Esophagus muscularis mucosa (tissue), 4 donors: Measurements from ENCODE around the gene AFAP1L1. TPM values are rescaled to one million over a fixed set of nuclear protein-coding genes. Genes with fewer than 3 reads are reported as not detected.
A peak's percentile ranks its signal among the peaks of the same experiment; 100 is the strongest.

Experiments used
- DNase-seq: peaks from one replicate; pipeline ENCODE4 v3.0.0-alpha.2; 2017; ENCODE audit errors: extremely low spot score
- H3K27ac ChIP-seq, 4 donors: fragments of 200-600 bp; sonication (generic); replicated peaks in 1 of 4; 1 replicate in 3 of 4; 2 replicates in 1 of 4; pipeline ENCODE4 v1.5.1; 2016 to 2019; ENCODE audit warnings: mild to moderate bottlenecking in 1 of 4
- H3K27me3 ChIP-seq, 4 donors: fragments of 200-600 bp; sonication (generic); one replicate each; pipeline versions ENCODE4 v1.5.1 to v1.6.0; 2016 to 2019
- H3K36me3 ChIP-seq, 4 donors: fragments of 200-600 bp; sonication (generic); one replicate each; pipeline ENCODE4 v1.5.1; 2016 to 2019
- H3K4me1 ChIP-seq, 4 donors: fragments of 200-600 bp; sonication (generic); one replicate each; pipeline ENCODE4 v1.5.1; 2016 to 2019
- H3K4me3 ChIP-seq, 4 donors: fragments of 200-600 bp; sonication (generic); 1 replicate in 2 of 4; 2 replicates in 2 of 4; pipeline ENCODE4 v1.5.1; 2016 to 2019; ENCODE audit warnings: mild to moderate bottlenecking in 4 of 4, moderate library complexity in 1 of 4
- H3K9me3 ChIP-seq, 4 donors: fragments of 200-600 bp; sonication (generic); 1 replicate in 3 of 4; 2 replicates in 1 of 4; pipeline ENCODE4 v1.5.1; 2016 to 2019
- CTCF ChIP-seq, 3 experiments: fragments of 200-600 bp in 2 of 3; fragments of 450-650 bp in 1 of 3; sonication (generic) in 2 of 3; IDR thresholded peaks; one replicate each; pipeline ENCODE4 v1.5.1; 2017 to 2019; ENCODE audit warnings: antibody characterized with exemption in 3 of 3, mild to moderate bottlenecking in 2 of 3, moderate library complexity in 1 of 3
- EP300 ChIP-seq: sonication (generic); formaldehyde crosslinking; IDR thresholded peaks from one replicate; pipeline ENCODE4 v1.6.1; 2017; ENCODE audit warnings: antibody characterized with exemption
- POLR2A ChIP-seq: fragments of 450-650 bp; IDR thresholded peaks from one replicate; pipeline ENCODE4 v1.6.1; 2017; ENCODE audit warnings: antibody characterized with exemption, moderate library complexity, mild to moderate bottlenecking, low read depth
- POLR2AphosphoS5 ChIP-seq, 2 donors: sonication (generic); formaldehyde crosslinking; IDR thresholded peaks; one replicate each; pipeline ENCODE4 v1.6.1; 2017; ENCODE audit warnings: antibody characterized with exemption in 2 of 2
- WGBS: methylation state at CpG from one replicate; pipeline ENCODE4 v1.1.5; 2018; 5-methylcytosine and 5-hydroxymethylcytosine counted together
- intact Hi-C: fragments of 100-400 bp; cut with DNase I; formaldehyde crosslinking; loops from one replicate; pipeline ENCODE4 v1.15.1; 2023
- total RNA-seq, 4 donors: library from RNA; depleted of rRNA; stranded (reverse); fragments of >200 nt; gene quantifications; one replicate each; pipeline versions ENCODE4 v1.1.0 to v1.2.1, GENCODE V29; 2016

Gene AFAP1L1
- total RNA-seq, 4 donors from 2014 or later = 10.0 to 23.8 (median 16.6) TPM

GRCh38 chr5:149299451-149300054 is 27.9 kb downstream of the AFAP1L1 start:
- Histone ChIP-seq H3K4me3 (no peak overlapping the region), H3K36me3 (peaks cover 0 to 47% (median 20%) of the 10 kb centered on the region in 4 donors), H3K4me1 (peaks cover 7 to 56% (median 19%) of the 10 kb centered on the region in 4 donors), H3K27ac (peak overlapping the region; percentile 1 to 71 (median 38)), H3K9me3 (no peaks in the 10 kb centered on the region), H3K27me3 (no peaks in the 10 kb centered on the region)
- WGBS = 84% methylated on average over 7 of the region's 14 CpGs
- no peak for DNase-seq
- TF ChIP-seq CTCF (IDR thresholded peaks at IDR 0.05) = no peak
- no peak for TF ChIP-seq POLR2A
- no peak for TF ChIP-seq POLR2AphosphoS5 (IDR thresholded peaks at IDR 0.05)
- TF ChIP-seq EP300 = no peak
- intact Hi-C loops = no loop called here

GRCh38 chr5:149300441-149300840 is 28.8 kb downstream of the AFAP1L1 start:
- intact Hi-C loops = no loop called here
- no peak overlapping the region for H3K4me3 ChIP-seq
- TF ChIP-seq CTCF (IDR thresholded peaks at IDR 0.05) = no peak
- no peak for TF ChIP-seq POLR2AphosphoS5 (IDR thresholded peaks at IDR 0.05)
- no peak for TF ChIP-seq POLR2A
- no peak for TF ChIP-seq EP300
- no peak overlapping the region for H3K27ac ChIP-seq
- no peaks in the 10 kb centered on the region for H3K9me3 ChIP-seq
- H3K27me3 ChIP-seq = no peaks in the 10 kb centered on the region
- WGBS = 92% methylated on average over 6 of the region's 6 CpGs
- peaks cover 0 to 54% (median 21%) of the 10 kb centered on the region in 4 donors for H3K36me3 ChIP-seq
- peaks cover 7 to 48% (median 19%) of the 10 kb centered on the region in 4 donors for H3K4me1 ChIP-seq
- DNase-seq = no peak

- intact Hi-C loops = no loop called here
Observed at GRCh38 chr5:149301049-149301743, 29.5 kb downstream of the AFAP1L1 start.

GRCh38 chr5:149301744-149302380 is 30.2 kb downstream of the AFAP1L1 start:
- intact Hi-C loops = no loop called here
- no peak for DNase-seq
- H3K27me3 ChIP-seq = no peaks in the 10 kb centered on the region
- H3K4me1 ChIP-seq = peaks cover 7 to 37% (median 17%) of the 10 kb centered on the region in 4 donors
- TF ChIP-seq POLR2AphosphoS5 (IDR thresholded peaks at IDR 0.05) (no peak), CTCF (IDR thresholded peaks at IDR 0.05) (no peak), EP300 (no peak), POLR2A (no peak)
- 83% methylated on average over 8 of the region's 8 CpGs for WGBS
- H3K36me3 ChIP-seq = peaks cover 0 to 68% (median 26%) of the 10 kb centered on the region in 4 donors
- no peak overlapping the region for H3K27ac ChIP-seq
- H3K9me3 ChIP-seq = no peaks in the 10 kb centered on the region
- H3K4me3 ChIP-seq = no peak overlapping the region

More at GRCh38 chr5:149301049-149301743, 29.5 kb downstream of the AFAP1L1 start:
- Histone ChIP-seq H3K9me3 (no peaks in the 10 kb centered on the region), H3K27me3 (no peaks in the 10 kb centered on the region), H3K4me1 (peaks cover 7 to 42% (median 18%) of the 10 kb centered on the region in 4 donors), H3K27ac (no peak overlapping the region), H3K4me3 (no peak overlapping the region), H3K36me3 (peaks cover 0 to 62% (median 22%) of the 10 kb centered on the region in 4 donors)
- 93% methylated on average over 13 of the region's 13 CpGs for WGBS
- no peak for DNase-seq
- no peak for TF ChIP-seq POLR2A
- TF ChIP-seq CTCF (IDR thresholded peaks at IDR 0.05) = no peak
- TF ChIP-seq POLR2AphosphoS5 (IDR thresholded peaks at IDR 0.05) = no peak
- no peak for TF ChIP-seq EP300
